GM18907 (cell line): ENCODE data around the gene NTNG1.

Experiments used
- ATAC-seq: cut with Tn5 transposase; IDR thresholded peaks from one replicate; pipeline ENCODE4 v1.9.1; 2021; ENCODE audit warnings: mild to moderate bottlenecking, moderate library complexity; ENCODE audit not compliant: unreplicated experiment

The NTNG1 gene

DNA sequence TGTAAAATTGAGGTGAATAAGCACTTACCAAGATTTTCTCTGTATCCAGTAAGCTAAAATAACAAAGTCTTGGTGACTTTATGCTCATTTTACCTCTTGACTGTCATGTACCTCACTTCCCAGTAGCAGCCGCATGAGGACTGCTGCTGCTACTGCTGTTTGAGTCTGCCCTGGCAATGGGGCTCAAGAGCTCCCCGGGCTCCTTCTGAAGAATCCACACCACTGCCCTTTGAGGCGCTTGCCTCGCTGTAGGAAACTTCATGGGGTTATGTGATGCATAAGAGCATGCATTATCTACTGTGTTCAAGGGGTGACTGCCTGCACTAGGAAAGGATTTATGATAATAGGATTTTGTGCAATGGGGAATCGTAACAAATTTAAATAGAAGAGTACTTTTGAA is 113.5 kb downstream of the NTNG1 start:
- no peak for ATAC-seq

DNA sequence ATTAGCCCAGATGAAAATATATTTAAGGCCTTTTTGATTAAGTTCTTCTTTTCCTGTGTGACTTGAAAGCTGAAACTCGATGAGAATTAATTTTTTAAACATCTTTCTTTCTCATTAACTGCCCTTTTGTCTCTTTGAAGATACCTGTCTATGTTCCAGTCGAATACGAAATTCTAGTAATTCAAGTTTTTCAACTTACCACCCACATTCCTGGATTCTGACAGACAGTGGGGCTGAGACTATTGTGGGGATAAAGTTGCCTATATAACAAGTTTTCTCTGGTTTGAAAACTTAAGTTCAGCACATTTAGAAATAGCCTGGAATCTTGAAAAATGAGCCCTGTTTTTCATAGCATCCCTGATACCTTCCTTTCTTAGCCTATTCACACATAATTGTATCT is 114.6 kb downstream of the NTNG1 start:
- ATAC-seq, result no peak

DNA sequence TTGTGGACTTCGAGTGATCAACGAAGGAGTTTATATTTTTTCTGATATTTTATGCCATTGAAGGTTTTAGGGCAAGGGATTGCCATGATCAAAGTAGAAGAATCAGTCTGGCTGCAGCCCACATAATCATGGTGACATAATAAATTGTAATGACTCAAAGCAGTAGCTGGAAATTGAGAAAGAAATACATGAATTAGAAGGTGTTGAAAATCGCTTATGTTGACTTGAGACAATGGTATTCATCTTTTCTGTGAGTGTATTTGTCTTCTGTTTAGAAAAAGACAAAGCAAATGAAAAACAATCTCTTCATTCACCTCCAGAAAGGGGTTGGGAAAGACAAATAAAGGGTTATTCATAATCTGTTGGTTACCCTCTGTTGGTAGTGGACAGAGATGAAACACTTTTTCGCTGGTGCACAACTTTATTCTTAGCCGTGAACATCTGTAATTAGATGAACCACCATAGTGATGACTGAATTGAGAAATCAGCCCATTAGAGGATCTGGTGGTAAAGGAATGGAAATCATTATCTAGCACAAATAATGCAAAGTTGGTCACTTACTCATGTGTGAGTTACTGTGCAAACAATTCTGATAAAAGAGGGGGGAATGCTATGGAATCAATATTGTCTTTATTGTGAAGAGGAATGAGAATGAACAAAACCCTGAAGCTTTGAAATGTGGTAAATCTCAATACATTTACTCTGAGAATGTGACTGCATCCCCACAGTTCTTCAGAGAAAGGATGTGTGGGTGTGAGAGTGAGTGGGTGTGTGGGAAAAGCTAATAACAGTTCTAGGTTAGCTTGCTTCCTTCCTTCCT is 121.8 kb downstream of the NTNG1 start:
- no peak for ATAC-seq

DNA sequence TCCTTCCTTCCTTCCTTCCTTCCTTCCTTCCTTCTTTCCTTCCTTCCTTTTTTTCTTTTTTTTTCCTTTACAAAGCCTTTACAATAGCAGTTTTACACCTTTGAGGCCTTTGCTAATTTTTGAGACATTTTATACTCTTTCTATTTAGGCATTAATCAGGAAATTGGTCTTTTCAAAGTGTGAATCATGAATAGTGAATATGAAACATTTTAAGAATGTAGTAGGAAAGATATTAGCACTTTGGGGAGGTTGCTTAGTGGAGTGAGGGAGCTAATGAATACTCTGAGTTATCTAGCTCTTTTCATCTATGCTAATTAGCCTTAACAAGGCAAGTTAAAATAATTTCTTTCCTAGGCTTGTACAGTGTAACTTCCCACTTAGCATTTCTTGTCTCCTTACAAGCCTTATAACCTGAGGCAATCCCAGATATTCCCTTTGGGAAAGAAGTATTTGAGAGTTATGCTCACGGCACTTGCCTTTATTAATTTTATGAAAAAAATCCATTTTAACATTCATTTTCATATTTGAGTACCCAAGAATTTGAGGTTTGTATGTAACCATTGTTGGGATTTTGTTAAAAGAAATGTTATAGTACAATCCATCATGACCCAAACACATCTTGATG is 122.6 kb downstream of the NTNG1 start:
- no peak for ATAC-seq

DNA sequence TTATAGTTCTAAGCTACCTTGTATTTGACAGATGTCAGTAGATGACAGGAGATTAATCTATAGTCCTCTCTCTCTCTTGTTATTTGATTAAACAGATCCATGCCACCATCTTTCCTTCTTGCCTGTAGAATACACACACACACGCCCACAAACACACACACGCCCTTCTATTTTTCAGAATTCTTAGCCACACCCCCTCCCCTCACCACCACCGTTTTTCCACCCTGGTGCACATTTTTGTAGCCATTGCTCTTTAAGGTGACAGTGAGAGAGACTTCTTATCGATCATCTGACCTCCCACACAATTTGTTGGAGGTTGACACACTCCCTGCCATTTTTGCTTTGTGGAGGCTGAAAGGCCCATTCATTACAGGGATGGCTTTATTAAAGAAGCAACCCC is 123.2 kb downstream of the NTNG1 start:
- no peak for ATAC-seq

DNA sequence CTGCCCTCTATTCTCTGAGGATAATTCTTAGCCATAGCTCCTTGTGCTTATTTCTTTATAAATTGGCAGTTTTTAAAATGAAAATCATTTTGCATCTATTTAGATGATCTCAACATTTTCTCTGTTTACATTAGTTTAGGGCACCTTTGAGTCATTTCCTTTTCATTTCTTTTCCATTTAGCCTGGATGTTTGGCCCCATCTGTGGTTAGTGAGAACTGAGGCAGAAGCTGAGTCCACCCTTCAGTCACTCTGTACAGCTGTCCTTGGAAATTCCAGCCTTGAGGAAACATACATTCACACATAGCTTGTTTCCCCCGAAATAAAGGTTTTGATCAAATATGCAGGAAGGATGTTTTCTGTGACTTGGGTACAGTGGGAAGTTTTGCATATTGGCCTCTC is 123.7 kb downstream of the NTNG1 start:
- ATAC-seq, result no peak

DNA sequence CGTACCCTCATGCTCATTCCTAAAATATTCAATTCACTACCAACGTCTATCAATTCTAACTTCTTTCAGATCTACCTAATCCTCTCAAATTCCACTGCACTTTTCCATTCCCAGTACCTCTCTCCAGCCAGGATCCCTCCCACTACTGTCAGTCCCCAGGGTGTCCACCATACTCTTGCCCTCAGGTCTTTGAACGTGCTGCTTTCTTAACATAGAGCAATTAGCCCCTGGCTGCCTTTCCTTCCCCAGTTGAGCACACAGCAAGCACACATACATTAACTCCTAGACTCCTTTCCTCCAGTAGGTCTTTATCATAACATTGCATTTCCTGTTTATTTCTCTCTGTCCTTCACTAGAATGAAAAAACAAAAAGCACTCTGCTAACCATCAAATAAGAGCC is 126.7 kb downstream of the NTNG1 start:
- no peak for ATAC-seq

DNA sequence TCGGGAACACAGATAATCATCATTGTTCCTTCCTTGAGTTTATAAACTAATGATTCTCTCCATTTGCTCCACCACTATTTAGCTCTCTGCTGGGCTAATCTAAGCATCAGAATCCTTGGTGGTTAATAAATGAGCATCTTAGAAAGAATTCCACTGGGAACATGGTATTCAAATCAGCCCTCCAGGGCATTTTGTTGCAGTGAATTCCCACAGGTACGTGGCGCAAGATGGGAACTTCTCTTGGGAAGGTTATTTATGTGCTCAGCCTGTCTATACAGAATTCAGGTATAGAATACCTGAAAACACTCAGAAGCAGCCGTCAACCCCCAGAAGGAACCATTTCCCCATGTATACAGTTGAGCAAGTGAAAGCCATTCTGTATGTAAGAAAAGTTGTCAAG is 131.5 kb downstream of the NTNG1 start:
- no peak for ATAC-seq

DNA sequence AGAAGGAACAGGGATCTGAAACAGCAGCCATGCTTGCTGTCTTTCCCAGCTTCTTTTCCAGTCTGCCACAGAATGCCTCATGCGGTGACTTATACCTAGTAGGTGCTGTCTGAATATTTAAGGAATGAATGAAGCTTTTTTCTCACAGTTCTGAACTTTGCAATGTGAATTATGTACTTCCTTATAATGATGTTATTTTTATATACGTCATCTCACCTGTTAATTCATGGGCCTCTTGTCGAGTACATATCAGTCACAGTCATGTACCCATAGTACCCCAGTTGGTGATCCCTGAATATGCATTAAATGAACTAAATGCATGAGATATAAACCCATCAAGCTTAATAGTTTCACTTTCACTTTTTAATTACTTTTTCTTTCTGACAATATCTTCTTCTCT is 132.7 kb downstream of the NTNG1 start:
- ATAC-seq, result no peak

DNA sequence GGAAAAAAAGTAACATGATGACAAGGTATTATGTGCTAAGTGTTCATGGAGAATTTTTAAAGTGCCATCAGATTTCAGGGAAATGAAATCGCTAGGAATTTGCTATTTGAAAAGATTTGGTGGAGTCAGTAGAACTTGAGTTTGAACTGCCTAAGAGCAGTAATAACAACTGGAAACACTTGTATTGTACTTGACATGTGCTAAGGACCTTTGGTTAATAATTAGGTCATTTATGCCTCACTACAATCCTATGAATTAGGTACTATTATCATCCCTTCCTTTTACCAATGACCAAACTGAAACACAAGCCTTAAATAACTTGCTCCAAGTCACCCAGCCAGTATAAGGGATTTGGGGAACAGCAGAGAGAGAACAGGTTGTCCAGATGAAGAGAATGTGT is 133.4 kb downstream of the NTNG1 start:
- no peak for ATAC-seq

DNA sequence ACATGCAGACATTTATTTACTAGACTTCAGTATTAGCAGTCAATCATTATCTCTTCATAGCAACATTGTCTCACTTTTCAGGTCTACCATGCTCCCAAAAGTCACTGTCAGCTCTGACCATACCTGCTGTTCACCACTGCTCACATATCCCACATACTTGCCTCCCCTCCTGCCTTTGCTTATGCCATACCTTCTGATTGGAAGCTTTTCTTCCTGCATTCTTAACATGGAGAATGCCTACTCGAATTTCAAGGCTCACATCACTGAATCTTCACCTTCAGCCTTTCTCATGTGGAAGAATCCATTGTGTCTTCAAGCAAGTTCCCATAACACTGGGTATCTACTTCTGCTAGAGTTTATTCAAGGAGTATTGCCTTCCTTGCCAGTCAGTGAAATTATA is 135.4 kb downstream of the NTNG1 start:
- no peak for ATAC-seq

DNA sequence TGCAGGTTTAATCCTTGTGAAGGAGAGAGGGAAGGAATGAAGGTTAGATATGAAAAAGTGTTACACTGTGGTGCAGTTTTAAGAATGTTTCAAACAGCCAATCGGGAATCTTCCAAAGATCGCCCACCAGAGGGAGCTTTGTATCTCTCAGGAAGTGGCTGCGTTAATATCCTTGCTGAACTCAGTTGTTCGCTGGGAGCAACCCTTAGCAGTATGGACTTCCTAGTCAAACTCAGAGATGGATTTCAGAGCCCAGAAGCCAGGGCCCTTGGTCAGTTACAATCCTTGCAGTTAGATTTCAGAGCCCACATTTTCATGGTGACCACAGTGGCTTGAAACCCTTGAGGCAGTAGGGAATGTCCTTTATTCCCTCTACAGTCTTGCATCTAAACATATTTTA is 136.2 kb downstream of the NTNG1 start:
- ATAC-seq, result no peak

DNA sequence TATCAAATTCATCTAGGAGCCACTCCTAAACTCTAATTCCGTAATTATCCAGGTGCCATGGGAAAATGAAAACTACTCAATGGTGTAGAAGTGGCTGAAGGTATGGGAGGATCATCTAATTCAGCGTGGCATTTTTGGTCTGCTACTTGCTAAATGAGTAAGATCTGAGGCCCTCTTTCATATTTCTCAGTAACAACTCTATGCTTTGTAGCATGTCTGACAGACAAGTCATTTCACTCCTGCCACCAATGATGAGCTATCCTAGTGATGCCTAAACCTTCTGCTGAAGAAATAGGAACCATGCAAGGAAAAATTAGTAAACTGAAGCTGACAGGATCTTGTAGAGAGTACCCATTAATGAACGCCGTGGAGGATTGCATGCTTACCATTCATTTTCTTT is 145.3 kb downstream of the NTNG1 start:
- ATAC-seq, result no peak

DNA sequence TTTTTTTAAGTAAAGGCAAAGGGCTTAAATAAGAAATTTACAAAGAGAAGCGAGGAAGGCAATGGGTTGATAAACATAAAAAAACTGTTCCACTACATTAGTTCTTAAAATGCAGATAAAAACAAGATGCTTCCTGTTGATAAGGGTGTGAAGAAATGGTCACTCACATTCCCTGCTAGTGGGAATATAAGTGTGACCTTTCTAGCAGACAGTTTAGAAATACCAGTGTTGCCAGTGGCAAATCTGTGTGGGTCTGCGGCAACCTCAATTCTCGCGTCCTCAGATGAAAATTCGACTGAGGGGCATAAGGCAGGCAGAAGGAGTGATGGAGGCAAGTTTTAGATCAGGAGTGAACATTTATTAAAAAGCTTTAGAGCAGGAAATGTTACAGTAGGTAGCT is 151.1 kb downstream of the NTNG1 start:
- ATAC-seq, result no peak

DNA sequence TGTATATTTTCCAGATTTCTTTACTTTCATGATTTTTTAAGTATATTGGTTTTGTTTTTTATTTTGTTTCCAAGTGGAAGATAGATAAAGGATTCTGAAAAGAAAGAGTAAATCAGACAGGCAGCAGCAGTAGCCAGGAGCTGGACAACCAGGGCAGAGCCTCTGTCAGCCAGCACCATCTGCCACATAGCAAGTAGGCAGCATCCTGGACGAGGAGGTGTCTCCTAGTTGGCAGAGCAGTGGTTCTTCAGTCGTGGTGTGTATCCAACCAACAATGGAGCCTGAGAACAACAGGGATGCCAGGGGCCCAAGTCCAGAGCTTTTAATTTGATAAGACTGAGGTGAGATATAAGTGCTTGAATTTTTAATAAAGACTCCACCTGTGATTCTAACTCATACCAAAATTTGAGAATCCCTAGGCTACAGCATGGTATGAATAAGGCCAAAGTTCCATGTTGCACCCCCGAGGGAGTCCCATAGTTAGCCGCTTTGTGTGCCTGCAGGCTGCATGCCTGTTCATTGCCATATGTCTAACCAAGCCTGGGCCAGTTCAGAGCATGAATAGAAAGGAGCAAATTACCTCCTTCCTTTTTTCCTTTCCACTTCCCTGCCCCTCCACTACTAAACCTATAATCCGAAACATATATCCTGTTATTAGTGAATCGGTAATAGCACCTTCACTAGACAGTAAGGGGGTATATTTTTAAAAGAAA is 153.2 kb downstream of the NTNG1 start:
- ATAC-seq, result no peak

DNA sequence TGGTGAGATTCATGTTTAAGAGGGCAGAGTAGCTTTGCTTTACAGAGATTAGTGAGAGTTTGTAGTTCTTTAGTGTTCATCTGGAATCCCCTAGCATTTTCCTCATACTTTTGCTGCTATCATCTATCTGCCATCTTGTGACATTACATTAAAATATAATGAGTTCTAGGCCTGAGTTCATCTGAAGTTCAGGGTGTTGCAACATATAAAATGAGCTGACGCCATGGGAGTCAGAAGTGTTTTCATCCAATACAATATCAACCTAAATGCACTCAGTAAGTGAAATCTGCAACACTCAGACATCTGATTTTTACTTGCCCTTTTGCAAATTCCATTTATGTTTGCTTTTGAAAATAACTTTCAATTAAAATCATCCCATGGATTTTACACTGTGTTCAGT is 153.8 kb downstream of the NTNG1 start:
- no peak for ATAC-seq

DNA sequence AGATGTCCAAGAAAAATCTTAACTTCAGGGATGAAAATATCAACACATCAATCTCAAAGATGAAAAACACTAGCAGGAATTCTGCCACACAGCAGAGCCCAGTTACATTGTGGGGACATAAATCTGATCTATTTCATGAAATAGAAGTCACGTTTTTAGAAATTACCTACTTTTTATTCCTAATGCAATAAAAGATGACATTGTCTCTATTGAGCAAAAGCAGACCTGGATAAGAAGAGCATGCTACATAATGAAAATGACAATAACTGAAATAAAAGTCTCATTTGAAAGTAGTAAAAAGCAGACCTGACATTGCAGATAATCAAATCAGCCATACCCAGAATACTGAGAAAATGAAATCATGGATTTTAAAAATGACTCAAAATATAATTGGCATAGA is 156.8 kb downstream of the NTNG1 start:
- no peak for ATAC-seq

DNA sequence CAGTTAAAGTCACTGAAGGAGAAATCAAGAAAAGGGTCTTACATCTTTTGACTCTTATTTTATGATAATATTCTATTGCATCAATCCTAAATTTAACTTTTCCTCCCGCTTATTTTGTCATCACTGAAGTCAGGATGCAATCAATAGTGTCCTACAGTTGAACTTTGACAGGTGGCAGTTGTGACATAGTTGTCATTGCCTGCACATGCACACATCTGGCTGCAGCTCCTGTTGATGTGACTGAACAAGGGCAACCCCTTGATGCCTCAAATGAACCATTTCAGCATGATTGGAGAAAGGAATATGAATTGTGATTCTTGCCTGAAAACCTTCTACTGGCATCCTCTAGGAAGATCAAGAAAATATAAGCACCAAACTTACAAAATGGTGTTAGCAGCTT is 157.7 kb downstream of the NTNG1 start:
- no peak for ATAC-seq

DNA sequence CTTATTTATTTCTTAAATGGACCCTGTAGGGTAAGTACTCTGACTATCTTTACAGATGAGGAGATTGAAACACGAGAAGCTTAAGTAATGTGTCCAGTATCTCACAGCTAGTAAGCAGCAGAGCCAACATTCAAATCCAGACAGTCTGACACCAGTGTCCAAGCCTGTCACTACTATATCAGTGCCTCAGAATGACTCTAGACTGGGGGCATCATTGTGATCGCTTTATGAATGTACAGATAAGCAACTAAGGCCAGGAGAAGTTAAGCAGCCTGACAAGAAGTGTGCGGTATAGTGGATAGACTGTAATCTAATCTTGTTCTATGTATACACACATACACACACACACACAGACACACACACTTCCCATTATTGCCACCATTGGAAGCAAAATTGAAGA is 158.7 kb downstream of the NTNG1 start:
- ATAC-seq, result no peak

DNA sequence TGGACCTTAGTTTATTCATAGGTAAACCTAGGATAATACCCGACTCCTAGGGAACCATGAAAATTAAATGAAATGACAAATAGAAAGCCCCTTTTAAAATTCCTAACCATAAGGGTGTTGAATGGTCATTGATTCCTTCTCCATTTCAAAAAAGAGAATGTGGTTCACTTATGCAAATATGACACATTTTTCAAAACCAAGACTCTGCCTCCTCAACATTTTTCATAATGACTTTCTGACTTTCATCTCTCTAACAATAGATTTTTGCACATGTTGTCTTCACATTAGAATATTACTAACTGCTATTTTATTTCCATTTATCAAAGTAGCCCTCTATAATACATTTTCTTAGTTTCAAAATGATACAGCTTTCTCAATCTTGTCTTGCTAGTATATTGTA is 169.1 kb downstream of the NTNG1 start:
- ATAC-seq, result no peak

DNA sequence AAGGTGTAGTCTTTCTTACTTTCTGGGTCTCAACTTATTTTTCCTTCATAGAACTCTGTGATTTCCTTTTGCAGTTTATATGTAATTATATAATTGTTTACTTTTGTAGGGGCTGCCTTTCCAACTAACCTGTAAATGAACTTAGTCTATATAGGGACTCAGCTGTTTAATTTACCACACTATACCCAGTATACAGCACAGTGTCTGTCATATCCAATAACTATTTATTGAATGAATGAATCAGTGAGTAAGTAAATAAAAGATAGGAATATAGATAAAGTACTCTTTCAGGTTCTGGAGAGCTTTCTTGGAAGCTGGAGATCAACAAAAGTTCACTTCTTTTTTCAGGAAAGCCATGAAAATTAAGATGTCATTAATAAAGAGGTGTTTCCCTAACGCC is 174.8 kb downstream of the NTNG1 start:
- ATAC-seq, result no peak

DNA sequence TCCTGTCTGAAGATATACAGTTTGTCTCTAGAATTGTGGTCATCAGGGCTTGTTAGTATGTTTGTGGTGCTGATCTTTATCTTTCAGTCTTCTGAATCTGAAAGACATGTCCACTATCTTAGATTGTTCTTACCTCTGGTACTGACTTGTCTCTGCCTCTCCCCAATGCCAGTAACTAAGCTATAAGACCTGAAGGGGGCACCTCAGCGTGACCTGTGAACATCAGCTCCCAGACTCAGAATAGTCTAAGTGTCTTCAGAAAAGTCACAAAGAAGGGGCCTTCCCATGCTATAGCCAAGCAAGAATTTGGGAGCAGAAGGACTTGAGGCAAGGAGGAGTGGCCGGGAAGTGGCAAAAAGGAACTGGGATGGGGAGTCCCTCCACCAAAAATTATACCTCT is 178.1 kb downstream of the NTNG1 start:
- ATAC-seq, result no peak
